GM12864 (cell line): ENCODE data around the gene PSMA6.
"Not testable (repeated sequence)": the region's sequence is repeated elsewhere in the genome, so short reads cannot be mapped to it uniquely, and the experiment has no call there.

Experiments
- DNase-seq: peaks from one replicate; pipeline ENCODE4 v3.0.0-alpha.2; 2011; ENCODE audit warnings: low read depth
- H3K4me3 ChIP-seq: 2 replicates; pipeline ENCODE4 v1.5.1; 2011; ENCODE audit warnings: mild to moderate bottlenecking, low read depth, low read length, control low read depth
- TF ChIP-seq, protein P1 (sequence below): IDR thresholded peaks from 2 replicates; pipeline ENCODE4 v1.5.1; 2011; ENCODE audit warnings: low read depth, mild to moderate bottlenecking, moderate library complexity, low read length, control low read depth, inconsistent platforms; ENCODE audit errors: missing control alignments

The PSMA6 gene

DNA sequence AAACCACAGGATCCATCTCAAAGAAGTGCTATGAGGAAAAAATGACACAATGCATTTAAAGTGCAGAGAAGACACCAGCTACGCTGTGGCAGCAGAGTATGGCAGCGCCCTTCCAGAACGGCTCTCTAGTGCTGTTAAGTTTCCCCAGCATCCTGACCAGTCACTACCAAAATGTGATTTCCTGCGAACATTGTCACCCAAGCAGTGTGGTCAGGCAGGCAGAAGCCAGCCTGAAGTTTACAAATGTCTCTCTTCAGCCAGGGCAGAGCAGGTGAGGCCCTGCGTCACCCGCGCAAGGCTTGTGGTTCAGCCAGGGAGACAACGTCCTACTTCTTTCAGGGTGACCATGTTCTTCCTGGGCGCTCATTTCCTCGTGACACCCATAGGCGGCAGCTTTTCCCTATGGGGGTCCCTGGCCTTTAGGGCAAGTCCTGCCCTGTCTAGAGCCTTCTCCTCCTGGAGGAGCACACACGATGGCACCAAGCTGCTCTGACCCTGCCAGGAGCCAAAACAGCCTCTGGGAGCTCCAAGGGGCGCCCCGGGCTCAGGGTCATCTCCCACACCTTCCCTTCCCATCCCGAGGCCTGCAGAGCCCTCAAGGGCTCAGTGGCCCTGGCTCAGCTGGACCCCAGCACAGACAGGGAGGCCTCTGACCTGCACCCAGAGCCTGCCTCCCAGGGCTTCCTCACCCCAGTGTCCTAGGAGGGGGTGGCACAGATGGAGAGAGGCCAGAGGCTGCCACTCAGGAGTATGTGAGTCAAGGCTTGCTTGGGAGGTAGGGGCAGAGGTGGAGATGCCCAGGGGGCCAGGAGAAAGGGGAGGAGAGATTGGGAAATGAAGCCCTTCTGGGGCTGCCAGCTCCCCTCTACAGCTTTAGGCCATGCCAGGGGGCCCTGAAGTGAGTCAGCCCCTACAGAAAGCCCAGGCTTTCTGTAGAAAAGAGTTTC is 41.9 kb downstream of the PSMA6 start:
- DNase-seq: no peak
- TF ChIP-seq, protein P1, sequence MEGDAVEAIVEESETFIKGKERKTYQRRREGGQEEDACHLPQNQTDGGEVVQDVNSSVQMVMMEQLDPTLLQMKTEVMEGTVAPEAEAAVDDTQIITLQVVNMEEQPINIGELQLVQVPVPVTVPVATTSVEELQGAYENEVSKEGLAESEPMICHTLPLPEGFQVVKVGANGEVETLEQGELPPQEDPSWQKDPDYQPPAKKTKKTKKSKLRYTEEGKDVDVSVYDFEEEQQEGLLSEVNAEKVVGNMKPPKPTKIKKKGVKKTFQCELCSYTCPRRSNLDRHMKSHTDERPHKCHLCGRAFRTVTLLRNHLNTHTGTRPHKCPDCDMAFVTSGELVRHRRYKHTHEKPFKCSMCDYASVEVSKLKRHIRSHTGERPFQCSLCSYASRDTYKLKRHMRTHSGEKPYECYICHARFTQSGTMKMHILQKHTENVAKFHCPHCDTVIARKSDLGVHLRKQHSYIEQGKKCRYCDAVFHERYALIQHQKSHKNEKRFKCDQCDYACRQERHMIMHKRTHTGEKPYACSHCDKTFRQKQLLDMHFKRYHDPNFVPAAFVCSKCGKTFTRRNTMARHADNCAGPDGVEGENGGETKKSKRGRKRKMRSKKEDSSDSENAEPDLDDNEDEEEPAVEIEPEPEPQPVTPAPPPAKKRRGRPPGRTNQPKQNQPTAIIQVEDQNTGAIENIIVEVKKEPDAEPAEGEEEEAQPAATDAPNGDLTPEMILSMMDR: no peak
- H3K4me3 ChIP-seq: no peak overlapping the region

DNA sequence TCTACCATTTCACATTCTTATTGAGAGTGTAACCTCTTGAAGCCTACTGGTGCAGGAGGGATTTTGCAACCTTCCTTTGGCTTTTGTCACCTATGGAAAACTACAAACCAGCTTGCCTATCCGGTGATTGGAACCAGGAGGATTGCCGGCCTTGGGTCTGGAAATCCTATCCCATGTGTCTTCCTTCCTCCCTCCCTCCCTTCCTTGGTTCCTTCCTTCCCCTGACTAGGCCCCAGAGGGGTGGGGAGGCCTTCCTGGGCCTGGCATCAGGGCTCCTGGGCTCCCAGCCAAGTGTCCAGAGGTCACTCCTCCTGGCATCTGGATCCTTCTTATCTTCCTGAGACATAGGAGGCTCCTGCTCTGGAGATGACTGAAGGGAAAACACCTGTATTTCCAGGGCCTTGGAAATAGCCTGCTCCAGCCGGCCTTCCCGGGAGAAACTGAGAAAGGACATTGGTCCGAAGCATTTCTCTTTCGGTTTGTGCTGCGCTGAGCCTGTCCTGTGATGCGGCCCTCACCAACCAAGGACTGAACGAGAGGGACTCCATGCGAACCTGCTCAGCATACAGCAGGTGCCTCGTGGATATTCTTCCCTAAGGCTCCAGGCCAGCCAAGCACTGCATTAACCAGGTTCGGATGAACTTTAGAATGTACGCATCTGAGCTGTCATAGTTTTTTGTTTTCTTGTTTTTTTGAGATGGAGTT is 43.4 kb downstream of the PSMA6 start:
- no peak overlapping the region for H3K4me3 ChIP-seq
- TF ChIP-seq, protein P1: no peak
- no peak for DNase-seq

DNA sequence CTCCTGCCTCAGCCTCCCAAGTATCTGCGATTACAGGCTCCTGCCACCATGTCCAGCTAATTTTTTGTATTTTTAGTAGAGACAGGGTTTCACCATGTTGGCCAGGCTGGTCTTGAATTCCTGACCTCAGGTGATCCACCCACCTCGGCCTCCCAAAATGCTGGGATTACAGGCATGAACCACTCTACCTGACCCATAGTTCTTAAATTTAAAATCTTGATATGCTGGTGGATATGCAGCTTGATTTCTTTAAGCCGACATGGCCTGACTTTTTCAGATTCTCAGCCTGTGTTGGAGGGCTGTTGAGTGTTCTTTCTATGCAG is 44.0 kb downstream of the PSMA6 start:
- not testable (repeated sequence) for H3K4me3 ChIP-seq, DNase-seq

DNA sequence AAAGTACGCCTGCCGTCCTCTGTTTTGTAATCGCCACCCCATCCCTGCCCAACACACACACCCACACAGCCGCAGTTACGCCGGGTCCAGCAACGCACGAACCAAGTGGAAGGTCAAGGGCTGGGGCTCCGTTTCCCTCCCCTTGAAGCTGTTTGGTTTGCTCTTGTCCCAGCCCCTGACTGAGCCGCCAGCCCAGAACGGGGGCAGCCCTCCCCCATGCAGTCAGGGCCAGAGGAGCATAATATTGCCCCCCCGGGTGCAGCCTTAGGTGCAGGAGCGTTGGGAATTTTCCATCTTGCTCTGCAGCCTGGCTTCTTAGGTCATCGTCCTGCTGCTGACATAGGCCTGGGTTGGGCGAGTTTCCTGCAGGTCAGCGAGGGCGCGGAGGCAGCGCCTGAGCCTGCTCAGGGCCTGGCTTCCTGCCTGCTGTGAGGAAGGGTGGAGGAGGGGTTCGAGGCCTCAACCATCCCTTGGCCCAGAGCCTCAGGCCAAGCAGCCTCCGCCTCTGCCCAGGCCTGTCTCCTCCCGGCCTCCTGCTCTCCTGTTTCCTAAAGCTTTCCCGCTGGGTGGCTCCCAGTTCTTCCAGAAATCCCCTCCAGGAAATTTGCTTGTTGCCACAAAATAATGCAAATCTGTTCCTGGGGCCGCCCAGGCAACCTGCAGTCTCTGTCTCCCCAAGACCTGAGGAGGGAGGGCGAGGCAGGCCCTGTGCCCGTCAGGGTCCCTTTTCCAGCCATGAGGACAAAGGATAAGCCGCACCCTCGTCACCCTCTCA is 44.5 kb downstream of the PSMA6 start:
- TF ChIP-seq, protein P1: no peak
- no peak overlapping the region for H3K4me3 ChIP-seq
- DNase-seq: no peak

DNA sequence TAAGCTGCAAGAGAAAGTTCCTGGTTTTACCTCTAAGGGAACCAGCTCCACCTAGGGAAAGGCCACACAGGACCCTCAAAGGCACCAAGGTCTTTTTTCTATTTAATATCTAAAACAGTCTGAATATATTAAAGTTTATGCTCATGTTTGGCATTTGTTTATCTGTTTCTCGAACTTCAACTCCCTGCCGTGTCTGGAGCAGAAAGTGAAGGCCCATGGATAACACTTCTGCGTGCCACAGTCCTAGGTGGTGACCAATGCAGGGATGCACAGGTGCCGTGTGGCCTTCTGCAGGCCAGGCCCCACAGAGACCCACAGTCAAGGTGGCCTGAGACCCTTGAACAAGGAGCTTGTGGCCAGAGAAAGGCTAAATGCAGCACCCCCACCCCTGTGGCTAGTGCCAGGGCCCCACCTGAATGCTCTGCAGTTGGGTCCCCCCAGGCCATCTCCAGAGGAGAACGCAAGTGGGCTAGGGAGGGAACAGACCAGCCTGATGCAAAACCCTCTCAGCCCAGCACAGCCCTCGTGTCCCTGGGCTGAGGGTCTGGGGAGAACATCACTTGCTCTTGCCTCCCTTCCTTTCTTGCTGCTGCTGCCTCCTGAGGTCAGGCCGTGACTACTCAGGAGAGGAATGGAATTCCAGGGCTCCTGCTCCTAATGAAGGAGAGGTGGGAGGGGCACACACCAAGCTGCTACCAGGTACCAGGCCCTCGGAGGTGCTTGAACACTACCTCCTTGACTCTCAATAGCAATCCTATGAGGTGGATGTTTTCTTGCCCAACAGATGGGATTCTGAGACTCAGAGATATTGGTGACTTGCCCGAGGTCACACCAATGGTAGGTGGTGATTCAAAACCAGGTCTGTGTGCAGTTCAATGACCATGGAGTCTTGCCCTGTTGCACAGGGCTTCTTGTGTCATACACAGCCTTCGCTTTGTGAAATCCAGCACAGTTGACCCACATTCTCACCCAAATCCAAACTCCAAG is 45.4 kb downstream of the PSMA6 start:
- H3K4me3 ChIP-seq: no peak overlapping the region
- TF ChIP-seq, protein P1: no peak
- DNase-seq: no peak

DNA sequence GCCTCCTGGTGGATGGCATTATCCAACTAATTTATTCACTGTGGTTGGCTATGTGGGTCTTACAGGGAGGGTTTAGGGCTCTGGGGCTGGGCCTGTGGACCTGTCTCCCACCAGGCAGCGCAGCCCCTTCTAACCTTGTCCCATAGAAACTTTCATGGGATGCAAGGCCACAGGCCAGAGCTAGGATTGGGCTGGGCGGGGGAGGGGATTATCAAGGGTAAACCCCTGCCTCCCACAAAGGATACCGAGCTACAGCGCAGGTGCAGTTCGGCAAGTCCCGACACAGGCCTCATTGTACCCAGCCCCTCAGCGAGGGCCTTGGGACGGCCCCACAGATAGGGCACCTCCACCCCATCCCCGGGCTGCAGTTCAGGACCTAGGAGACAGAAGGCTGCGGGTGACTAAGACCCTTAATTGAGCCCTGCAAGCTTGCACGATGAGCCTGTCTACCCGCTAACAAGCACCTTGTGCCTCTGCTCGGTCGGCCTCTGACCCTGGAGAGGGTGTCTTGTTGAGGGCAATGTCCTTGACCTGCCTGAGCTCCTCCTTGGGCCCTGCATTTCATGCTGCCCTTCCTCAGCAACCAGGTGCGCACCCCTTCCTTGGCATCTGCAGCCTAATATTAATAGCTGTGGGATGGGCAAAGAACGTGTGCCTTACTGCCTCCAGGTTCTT is 46.7 kb downstream of the PSMA6 start:
- no peak overlapping the region for H3K4me3 ChIP-seq
- no peak for DNase-seq
- TF ChIP-seq, protein P1: no peak
